SW 1271 (cell line): Measurements from ENCODE around the gene C10orf90.
A peak's percentile ranks its signal among the peaks of the same experiment; 100 is the strongest.

ENCODE experiments used
- DNase-seq, 2 experiments: peaks; one replicate each; lab custom pipeline; 2025; lab: John Stamatoyannopoulos, UW

The C10orf90 gene

DNA sequence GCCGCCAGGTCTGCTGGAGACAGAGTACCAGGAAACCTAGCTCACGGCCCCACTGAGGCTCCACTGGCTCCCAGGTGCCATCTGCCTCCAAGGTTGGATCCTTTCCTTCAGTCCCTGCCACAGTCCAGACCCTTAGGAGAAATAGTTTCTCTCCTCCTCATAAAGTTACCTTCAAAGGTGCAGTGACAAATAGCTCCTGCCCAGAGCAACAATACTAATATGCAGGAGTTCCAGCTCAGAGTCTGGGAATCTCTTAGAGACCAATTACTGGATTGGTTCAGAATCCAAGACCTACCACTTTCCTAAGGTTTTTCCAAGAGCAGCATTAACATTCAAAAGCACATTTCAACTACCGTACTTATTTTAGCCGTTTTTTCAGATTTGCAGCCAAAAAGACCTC is 241.2 kb downstream of the C10orf90 start:
- no peak for DNase-seq

- DNase-seq: no peak
Observed at GRCh38 chr10:126425489-126426065, 244.9 kb downstream of the C10orf90 start.

DNA sequence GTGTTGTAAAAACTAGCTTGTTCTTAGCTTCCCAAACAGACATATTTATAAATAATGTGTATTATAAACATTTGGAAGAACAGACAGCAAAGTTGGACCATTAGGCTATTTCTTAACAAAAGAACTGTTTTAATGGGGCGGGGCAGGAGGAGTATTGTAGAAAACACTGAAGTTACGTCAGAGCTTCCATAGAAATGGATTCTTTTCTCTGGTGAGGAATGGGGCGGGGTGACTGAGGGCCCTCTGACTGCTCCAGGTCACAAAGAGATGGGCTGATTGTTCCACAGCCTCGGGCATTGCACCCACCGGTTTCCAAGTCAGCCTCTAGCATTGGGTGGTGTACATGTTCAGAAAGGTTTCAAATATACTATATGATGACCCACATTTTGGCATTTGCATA is 245.5 kb downstream of the C10orf90 start:
- no peak for DNase-seq

GRCh38 chr10:126423732-126424491 is 246.6 kb downstream of the C10orf90 start:
- no peak for DNase-seq

DNA sequence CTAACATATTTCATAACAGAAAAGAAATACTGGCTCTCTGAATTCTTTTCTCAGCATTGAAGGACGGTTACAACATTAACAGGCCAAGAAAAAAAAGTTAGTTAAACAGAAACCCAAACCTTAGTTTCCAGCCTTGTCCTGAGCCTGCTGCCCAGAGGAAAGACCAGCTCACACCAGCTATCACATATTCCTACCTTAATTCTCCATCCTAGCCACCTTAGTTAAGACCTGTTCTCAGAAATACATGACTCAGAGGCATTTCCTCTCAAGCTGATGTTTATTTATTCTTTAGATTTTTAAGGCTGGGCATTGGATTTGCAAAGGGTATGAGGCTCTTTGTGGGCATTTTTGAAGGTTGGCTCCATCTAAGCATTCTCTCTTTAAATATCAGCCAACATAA is 247.9 kb downstream of the C10orf90 start:
- DNase-seq: no peak

DNA sequence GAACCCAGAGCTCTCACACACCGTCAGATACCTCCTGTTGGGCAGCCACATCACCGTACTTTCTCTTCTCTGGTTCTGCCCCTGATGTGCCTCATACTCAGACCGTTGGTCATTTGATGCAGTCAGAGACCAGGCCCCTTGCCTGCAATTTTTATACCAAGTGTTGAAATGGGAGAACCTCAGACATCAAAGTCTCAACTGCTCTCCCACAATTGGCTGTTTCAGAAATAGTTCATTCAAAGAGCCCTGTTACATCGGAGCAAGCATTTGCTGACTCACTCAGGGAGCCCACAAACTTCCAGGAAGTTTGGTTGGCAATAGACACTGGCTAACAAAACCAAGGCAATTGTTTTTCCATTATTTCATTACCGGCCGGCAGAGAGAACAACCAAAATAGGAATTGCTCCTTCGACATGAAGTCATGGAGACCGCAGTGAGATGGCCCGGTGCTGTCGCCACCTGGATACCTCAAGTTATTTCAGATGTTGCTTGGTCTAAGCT is 248.7 kb downstream of the C10orf90 start:
- no peak for DNase-seq

GRCh38 chr10:126420567-126421300 is 249.8 kb downstream of the C10orf90 start:
- no peak for DNase-seq

GRCh38 chr10:126417220-126417825 is 253.2 kb downstream of the C10orf90 start:
- DNase-seq: no peak

- no peak for DNase-seq
Observed at GRCh38 chr10:126409821-126410220, 260.7 kb downstream of the C10orf90 start.

DNA sequence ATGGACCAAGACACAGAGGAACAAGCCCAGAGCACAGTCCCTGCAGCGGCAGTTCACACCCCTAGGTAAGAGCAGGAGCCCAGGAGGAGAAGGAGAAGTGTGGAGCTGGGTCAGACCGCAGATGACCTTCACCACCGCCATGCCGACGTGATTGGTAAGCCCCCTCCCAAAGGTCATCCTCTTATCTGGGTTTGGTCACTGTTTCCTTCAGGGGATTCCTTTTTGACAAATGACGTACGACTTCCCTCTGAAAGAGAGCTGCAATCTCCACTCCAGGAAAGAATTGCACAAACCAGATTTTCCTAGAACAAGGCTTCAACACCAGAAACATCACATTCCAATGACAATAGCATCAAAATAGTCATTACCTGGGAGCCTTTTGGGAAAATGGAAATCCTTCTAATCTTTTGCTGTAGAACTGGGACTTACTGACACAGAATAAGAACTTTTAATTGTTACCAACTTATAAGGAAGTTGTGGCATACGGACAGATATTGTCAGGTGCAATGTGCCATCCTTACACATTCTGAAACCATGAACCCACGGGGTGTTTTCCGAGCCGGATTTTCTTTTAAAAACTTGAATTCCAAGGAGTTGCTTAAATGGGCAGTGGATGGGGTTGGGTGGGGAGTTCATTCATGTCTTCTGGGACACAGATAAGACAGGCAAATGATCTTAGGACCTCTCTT is 261.4 kb downstream of the C10orf90 start:
- DNase-seq: no peak

GRCh38 chr10:126407831-126408230 is 262.7 kb downstream of the C10orf90 start:
- DNase-seq: no peak

DNA sequence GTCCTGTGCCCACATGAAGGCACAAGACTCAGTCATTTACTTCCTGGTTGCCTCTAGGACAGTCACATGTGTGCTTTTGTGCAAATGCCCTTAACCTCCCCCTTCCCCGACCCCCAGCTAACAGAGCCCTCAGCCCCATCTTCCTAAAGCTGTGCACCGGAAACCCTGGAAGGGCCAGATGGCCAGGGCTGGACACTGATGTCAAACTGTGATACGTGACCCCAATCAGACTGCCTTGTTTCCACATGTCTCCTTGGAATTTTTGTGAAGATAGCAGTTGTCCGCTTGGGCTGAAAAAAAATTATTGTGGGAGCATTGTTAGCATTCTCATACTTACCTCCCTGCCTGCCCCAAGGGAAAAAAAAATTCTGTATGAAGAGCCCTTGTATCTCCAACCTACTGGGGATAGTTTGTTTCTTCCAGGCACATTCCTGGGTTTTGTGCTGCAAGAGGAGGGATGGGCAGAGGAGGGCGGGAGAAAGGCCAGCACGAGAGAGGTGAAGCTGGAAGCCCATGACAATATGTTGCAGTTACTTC is 265.2 kb downstream of the C10orf90 start:
- no peak for DNase-seq

DNA sequence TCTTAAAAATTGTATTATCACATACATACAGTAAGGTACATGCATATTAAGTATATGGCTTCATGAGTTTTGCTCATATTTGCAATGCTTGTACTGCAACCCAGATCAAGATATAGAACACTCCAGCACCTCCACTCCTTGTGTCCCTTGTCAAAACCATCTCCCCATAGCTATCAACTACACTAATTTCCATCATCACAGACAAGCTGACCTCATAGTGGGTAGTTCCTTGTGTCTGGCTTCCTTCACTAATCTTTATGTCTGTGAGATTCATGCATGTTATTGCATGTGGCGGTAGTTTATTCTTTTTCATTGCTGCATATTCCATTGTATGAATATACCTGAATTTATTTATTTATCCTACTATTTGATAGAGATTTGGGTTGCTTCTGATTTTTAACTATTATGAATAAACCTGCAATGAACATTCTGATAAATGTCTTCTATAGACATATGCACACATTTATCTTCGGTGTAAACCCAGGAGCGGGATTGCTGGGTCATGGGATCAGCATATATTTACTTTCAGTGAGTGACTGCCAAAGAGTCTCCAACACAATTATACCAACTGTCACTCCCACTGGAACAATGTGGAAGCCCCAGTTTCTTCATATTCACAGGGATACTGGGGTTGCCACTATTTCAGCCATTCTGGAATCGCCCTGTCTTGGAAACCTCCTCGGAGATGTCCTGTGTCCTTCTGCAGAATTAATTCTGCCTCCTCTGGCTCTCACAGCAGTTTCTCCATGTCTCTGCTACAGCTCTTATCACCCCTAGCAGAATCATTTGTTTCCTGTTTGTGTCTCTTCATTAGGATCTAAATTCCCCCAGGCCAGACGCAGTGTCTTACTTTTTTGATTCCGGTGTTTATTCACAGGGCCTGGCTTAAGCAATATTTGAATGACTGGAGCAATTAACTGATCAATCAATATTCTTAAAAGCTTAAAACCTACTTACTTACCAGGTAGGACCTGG is 267.5 kb downstream of the C10orf90 start:
- DNase-seq: no peak

- DNase-seq: no peak
Observed at GRCh38 chr10:126400641-126401040, 269.9 kb downstream of the C10orf90 start.

GRCh38 chr10:126398924-126399323 is 271.6 kb downstream of the C10orf90 start:
- no peak for DNase-seq

DNA sequence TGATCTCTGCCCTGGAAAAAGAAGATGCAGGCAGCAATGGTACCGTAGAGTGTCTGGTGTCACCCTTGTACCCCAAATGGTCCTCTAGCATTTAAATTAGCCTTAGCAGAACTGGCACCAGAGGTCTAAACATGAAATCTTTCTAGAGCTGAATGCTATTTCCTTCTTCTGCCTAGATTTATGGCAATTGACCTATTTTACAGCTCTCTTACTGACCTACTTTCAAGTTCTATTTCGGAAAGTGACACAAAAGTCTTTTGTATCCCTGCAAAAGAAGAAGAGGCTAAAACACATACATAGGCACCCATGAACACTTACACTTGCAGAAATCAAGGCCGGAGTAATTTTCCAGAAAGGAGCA is 272.1 kb downstream of the C10orf90 start:
- no peak for DNase-seq

DNA sequence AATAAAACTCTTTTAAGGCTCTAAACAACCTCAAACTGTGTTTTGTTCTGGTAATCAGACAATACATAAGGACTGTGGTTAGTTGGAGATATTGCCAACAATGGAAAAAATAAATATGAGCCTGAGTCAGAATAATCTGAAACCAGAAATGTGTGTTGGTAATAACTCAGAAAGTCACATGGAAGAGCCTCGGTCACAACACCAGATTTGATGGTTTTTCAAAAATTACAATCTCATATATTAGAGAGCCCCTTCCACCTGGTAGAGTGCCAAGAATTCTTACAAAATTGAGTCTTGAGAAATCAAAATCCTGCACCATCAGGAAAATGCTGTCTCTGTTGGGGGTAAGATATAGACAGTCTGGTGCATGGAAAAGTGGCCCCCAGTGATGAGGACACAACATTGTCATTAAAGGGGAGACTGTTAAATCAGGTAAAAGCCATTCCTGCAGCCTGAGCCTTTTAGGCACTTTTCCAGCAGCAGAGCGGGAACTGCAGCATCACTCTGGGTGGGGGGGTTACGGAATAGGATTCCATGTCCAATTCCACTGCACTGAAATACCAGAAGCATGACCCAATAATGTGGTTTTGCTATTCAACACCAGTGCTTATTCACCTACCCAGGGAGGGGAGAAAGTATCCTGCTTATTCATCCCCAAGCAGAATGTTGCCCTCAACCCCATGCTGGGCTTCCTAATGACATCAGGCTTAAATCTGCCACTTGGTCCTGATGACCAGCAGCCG is 272.7 kb downstream of the C10orf90 start:
- peak; percentile 71 to 86 for DNase-seq

DNA sequence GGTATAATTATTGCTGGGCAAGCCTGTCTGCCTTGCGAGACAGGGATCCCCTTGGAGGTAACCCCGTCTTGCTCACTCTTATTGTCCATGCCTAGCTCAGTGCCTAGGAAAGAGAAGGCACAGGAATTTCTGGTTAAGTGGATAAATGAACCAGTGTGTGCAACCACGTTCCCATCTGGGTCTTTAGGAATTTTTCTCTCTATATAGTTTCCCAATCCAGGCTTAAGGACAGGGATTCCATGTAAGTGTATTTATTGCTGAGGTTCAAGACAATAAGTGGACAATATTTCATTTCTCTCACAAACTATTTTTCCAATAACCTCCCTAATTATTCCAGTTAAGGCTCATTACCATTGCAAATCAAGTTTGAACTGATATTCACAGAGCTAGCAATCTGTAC is 273.3 kb downstream of the C10orf90 start:
- DNase-seq: no peak

GRCh38 chr10:126394948-126395347 is 275.5 kb downstream of the C10orf90 start:
- DNase-seq: no peak

GRCh38 chr10:126393076-126393475 is 277.4 kb downstream of the C10orf90 start:
- DNase-seq: no peak
